SIG-M5 (cell line): ENCODE results near the gene OPA1.
"Not testable (repeated sequence)": the region's sequence is repeated elsewhere in the genome, so short reads cannot be mapped to it uniquely, and the experiment has no call there.

ENCODE experiments used
- DNase-seq: peaks from one replicate; lab custom pipeline; 2025; lab: John Stamatoyannopoulos, UW

The OPA1 gene

GRCh38 chr3:193590088-193590856, 2.7 kb upstream of the OPA1 start:
- DNase-seq: no peak

- no peak for DNase-seq
Measured at GRCh38 chr3:193593668-193594030, 641 bp downstream of the OPA1 start.

GRCh38 chr3:193594946-193595689, 2.1 kb downstream of the OPA1 start:
- no peak for DNase-seq

GRCh38 chr3:193595939-193596487, 3.0 kb downstream of the OPA1 start:
- no peak for DNase-seq

- no peak for DNase-seq
Measured at GRCh38 chr3:193598202-193598601, 5.2 kb downstream of the OPA1 start.

- DNase-seq: no peak
Measured at GRCh38 chr3:193599393-193599792, 6.4 kb downstream of the OPA1 start.

- DNase-seq: no peak
Measured at GRCh38 chr3:193605876-193606275, 12.9 kb downstream of the OPA1 start.

GRCh38 chr3:193606892-193607291, 13.9 kb downstream of the OPA1 start:
- not testable (repeated sequence) for DNase-seq

- not testable (repeated sequence) for DNase-seq
Measured at GRCh38 chr3:193610516-193610915, 17.5 kb downstream of the OPA1 start.

GRCh38 chr3:193614430-193614829, 21.4 kb downstream of the OPA1 start:
- DNase-seq: no peak

GRCh38 chr3:193617628-193618027, 24.6 kb downstream of the OPA1 start:
- DNase-seq: no peak

GRCh38 chr3:193620057-193620456, 27.0 kb downstream of the OPA1 start:
- DNase-seq: no peak

- DNase-seq: no peak
Measured at GRCh38 chr3:193620650-193621049, 27.6 kb downstream of the OPA1 start.

GRCh38 chr3:193621127-193621526, 28.1 kb downstream of the OPA1 start:
- DNase-seq: no peak

GRCh38 chr3:193630005-193630404, 37.0 kb downstream of the OPA1 start:
- DNase-seq: no peak

- DNase-seq: no peak
Measured at GRCh38 chr3:193637831-193638230, 44.8 kb downstream of the OPA1 start.

GRCh38 chr3:193638833-193639232, 45.8 kb downstream of the OPA1 start:
- no peak for DNase-seq

- no peak for DNase-seq
Measured at GRCh38 chr3:193640165-193640715, 47.2 kb downstream of the OPA1 start.

- no peak for DNase-seq
Measured at GRCh38 chr3:193640728-193641439, 47.9 kb downstream of the OPA1 start.

GRCh38 chr3:193641440-193641775, 48.4 kb downstream of the OPA1 start:
- DNase-seq: no peak

GRCh38 chr3:193645806-193646205, 52.8 kb downstream of the OPA1 start:
- no peak for DNase-seq

GRCh38 chr3:193648542-193649076, 55.6 kb downstream of the OPA1 start:
- DNase-seq: no peak
